Measurements from ENCODE around the gene MLXIPL.

Gene MLXIPL

GRCh38 chr7:73565675-73566340 lies 58.5 kb downstream of the MLXIPL start:
- Histone ChIP-seq H3K36me3 (peaks cover 19% of the 10 kb centered on the region), H3K27me3 (ENCODE audit: insufficient read depth, low read depth, severe bottlenecking) (no peaks in the 10 kb centered on the region), H3K27ac (no peak overlapping the region), H3K9me3 (ENCODE audit: severe bottlenecking) (no peaks in the 10 kb centered on the region), H3K4me3 (ENCODE audit: low read depth, low read length) (no peak overlapping the region)
- TF ChIP-seq CTCF (IDR thresholded peaks at IDR 0.05; ENCODE audit: low read depth, low read length): no peak
- DNase-seq: no peak

- Histone ChIP-seq H3K27me3 (ENCODE audit: insufficient read depth, low read depth, severe bottlenecking) (no peaks in the 10 kb centered on the region), H3K36me3 (peaks cover 6% of the 10 kb centered on the region), H3K9me3 (ENCODE audit: severe bottlenecking) (no peaks in the 10 kb centered on the region), H3K4me3 (ENCODE audit: low read depth, low read length) (no peak overlapping the region), H3K27ac (no peak overlapping the region)
- DNase-seq: no peak
- TF ChIP-seq CTCF (IDR thresholded peaks at IDR 0.05; ENCODE audit: low read depth, low read length): no peak
Measured at GRCh38 chr7:73560109-73560835, 64.0 kb downstream of the MLXIPL start.

- H3K27me3 ChIP-seq (ENCODE audit: insufficient read depth, low read depth, severe bottlenecking): no peaks in the 10 kb centered on the region
- peak; percentile 62 for DNase-seq
- H3K36me3 ChIP-seq: peaks cover 29% of the 10 kb centered on the region
- H3K4me3 ChIP-seq (ENCODE audit: low read depth, low read length): peak within 1 kb of the TSS; percentile 77
- no peak for TF ChIP-seq CTCF (IDR thresholded peaks at IDR 0.05; ENCODE audit: low read depth, low read length)
- H3K9me3 ChIP-seq (ENCODE audit: severe bottlenecking): no peaks in the 10 kb centered on the region
- H3K27ac ChIP-seq: peak within 1 kb of the TSS; percentile 99
Measured at GRCh38 chr7:73557397-73558257, 66.7 kb downstream of the MLXIPL start, which contains the start of gene BCL7B. TSS of gene BCL7B (minus strand) at chr7:73557690. CDS start at chr7:73557578, 112 bp downstream.

- Histone ChIP-seq H3K9me3 (ENCODE audit: severe bottlenecking) (no peaks in the 10 kb centered on the region), H3K27me3 (ENCODE audit: insufficient read depth, low read depth, severe bottlenecking) (no peaks in the 10 kb centered on the region), H3K27ac (peak overlapping the region; percentile 99), H3K4me3 (ENCODE audit: low read depth, low read length) (peak overlapping the region; percentile 77), H3K36me3 (peaks cover 35% of the 10 kb centered on the region)
- peak; percentile 93 for DNase-seq
- TF ChIP-seq CTCF (IDR thresholded peaks at IDR 0.05; ENCODE audit: low read depth, low read length): no peak
Measured at GRCh38 chr7:73557108-73557396, 67.3 kb downstream of the MLXIPL start.

- TF ChIP-seq CTCF (IDR thresholded peaks at IDR 0.05; ENCODE audit: low read depth, low read length): no peak
- no peaks in the 10 kb centered on the region for H3K9me3 ChIP-seq (ENCODE audit: severe bottlenecking)
- DNase-seq: no peak
- no peaks in the 10 kb centered on the region for H3K27me3 ChIP-seq (ENCODE audit: insufficient read depth, low read depth, severe bottlenecking)
- H3K4me3 ChIP-seq (ENCODE audit: low read depth, low read length): peak overlapping the region; percentile 77
- H3K27ac ChIP-seq: peak overlapping the region; percentile 99
- H3K36me3 ChIP-seq: peaks cover 41% of the 10 kb centered on the region
Measured at GRCh38 chr7:73556208-73557107, 67.9 kb downstream of the MLXIPL start.

Measured in WERI-Rb-1 (cell line).